DOHH2 (cell line): Measurements from ENCODE around the gene DOCK1.

Source experiments
- EZH2phosphoT487 ChIP-seq: fragments of 200-600 bp; sonication (generic); IDR thresholded peaks from 2 replicates; pipeline ENCODE4 v1.6.1; 2017; ENCODE audit warnings: borderline replicate concordance, mild to moderate bottlenecking, antibody characterized with exemption, low read length, moderate library complexity, mixed read lengths
- TF ChIP-seq, protein P1 (sequence below): fragments of 200-600 bp; sonication (generic); IDR thresholded peaks from one replicate; pipeline ENCODE4 v1.5.1; 2014; ENCODE audit warnings: antibody characterized with exemption, mild to moderate bottlenecking, low read depth, low read length; ENCODE audit not compliant: poor library complexity, severe bottlenecking

DNA sequence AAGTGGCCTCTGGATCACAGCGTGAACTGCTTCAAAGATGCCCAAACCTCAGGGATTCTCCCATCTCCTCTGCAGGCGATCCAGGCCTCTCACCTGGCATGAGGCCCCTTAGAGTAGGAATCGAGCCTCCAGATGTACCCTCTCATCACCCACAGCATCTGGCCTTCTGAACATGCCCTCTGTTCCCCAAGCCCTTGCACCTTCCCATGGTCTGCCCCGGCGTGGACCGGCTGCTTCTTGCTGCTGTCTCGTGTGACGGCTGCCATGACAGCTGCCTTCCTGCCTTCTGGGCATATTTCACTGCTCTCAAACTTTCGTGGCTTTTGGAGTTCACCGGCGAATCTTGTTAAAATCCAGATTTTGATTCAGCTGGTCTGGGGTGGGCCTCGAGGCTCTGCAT, 486.6 kb downstream of the DOCK1 start:
- TF ChIP-seq, protein P1, sequence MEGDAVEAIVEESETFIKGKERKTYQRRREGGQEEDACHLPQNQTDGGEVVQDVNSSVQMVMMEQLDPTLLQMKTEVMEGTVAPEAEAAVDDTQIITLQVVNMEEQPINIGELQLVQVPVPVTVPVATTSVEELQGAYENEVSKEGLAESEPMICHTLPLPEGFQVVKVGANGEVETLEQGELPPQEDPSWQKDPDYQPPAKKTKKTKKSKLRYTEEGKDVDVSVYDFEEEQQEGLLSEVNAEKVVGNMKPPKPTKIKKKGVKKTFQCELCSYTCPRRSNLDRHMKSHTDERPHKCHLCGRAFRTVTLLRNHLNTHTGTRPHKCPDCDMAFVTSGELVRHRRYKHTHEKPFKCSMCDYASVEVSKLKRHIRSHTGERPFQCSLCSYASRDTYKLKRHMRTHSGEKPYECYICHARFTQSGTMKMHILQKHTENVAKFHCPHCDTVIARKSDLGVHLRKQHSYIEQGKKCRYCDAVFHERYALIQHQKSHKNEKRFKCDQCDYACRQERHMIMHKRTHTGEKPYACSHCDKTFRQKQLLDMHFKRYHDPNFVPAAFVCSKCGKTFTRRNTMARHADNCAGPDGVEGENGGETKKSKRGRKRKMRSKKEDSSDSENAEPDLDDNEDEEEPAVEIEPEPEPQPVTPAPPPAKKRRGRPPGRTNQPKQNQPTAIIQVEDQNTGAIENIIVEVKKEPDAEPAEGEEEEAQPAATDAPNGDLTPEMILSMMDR, result no peak
- TF ChIP-seq EZH2phosphoT487, result no peak
